BLaER1 treated with 17β-estradiol and CSF1 and Interleukin-3, amounts not matched to agents 10 nM and 100 nM (cell line): Measurements from ENCODE around the gene ZBTB45.

Source experiments
- H3K27ac ChIP-seq, 11 experiments: shearing (Covaris generic); formaldehyde crosslinking; 2 replicates each; pipeline ENCODE4 v1.8.1; 2022
- H3K27me3 ChIP-seq, 11 experiments: shearing (Covaris generic); formaldehyde crosslinking; 2 replicates each; pipeline ENCODE4 v1.8.1; 2022
- H3K36me3 ChIP-seq, 11 experiments: shearing (Covaris generic); formaldehyde crosslinking; 2 replicates each; pipeline ENCODE4 v1.8.1; 2022
- H3K4me1 ChIP-seq, 10 experiments: shearing (Covaris generic); formaldehyde crosslinking; 2 replicates each; pipeline ENCODE4 v1.8.1; 2022
- H3K4me2 ChIP-seq, 11 experiments: shearing (Covaris generic); formaldehyde crosslinking; 2 replicates each; pipeline ENCODE4 v1.8.1; 2022
- H3K4me3 ChIP-seq, 10 experiments: shearing (Covaris generic); formaldehyde crosslinking; 2 replicates each; pipeline ENCODE4 v1.8.1; 2022
- H3K9ac ChIP-seq, 11 experiments: shearing (Covaris generic); formaldehyde crosslinking; 2 replicates each; pipeline ENCODE4 v1.8.1; 2022
- H3K9me3 ChIP-seq, 11 experiments: shearing (Covaris generic); formaldehyde crosslinking; replicated peaks in 1 of 11; 2 replicates each; pipeline ENCODE4 v1.8.1; 2022
- H4K20me1 ChIP-seq, 11 experiments: shearing (Covaris generic); formaldehyde crosslinking; 2 replicates each; pipeline ENCODE4 v1.8.1; 2022
- Cebpa-rat ChIP-seq, 11 experiments: shearing (Covaris generic); IDR thresholded peaks; 2 replicates each; pipeline ENCODE4 v1.8.1; 2022

The ZBTB45 gene

GRCh38 chr19:58519087-58519354 lies 589 bp downstream of the ZBTB45 start:
- H3K4me3 ChIP-seq: peak overlapping the region; percentile 69 to 91 (median 81)
- no peaks in the 10 kb centered on the region for H3K27me3 ChIP-seq
- H3K27ac ChIP-seq: peak overlapping the region; percentile 90 to 99 (median 94)
- H4K20me1 ChIP-seq: peaks cover 8 to 37% (median 24%) of the 10 kb centered on the region in 11 experiments; a peak in 14 of 22 replicates
- H3K4me2 ChIP-seq: peak overlapping the region; percentile 92 to 100 (median 98)
- H3K36me3 ChIP-seq: peaks cover 17 to 30% (median 23%) of the 10 kb centered on the region in 11 experiments
- TF ChIP-seq Cebpa-rat (IDR thresholded peaks at IDR 0.05): no peak
- no peaks in the 10 kb centered on the region for H3K9me3 ChIP-seq
- peaks cover 43 to 62% (median 47%) of the 10 kb centered on the region in 10 experiments for H3K4me1 ChIP-seq
- peak overlapping the region; percentile 91 to 99 (median 95) for H3K9ac ChIP-seq

DNA sequence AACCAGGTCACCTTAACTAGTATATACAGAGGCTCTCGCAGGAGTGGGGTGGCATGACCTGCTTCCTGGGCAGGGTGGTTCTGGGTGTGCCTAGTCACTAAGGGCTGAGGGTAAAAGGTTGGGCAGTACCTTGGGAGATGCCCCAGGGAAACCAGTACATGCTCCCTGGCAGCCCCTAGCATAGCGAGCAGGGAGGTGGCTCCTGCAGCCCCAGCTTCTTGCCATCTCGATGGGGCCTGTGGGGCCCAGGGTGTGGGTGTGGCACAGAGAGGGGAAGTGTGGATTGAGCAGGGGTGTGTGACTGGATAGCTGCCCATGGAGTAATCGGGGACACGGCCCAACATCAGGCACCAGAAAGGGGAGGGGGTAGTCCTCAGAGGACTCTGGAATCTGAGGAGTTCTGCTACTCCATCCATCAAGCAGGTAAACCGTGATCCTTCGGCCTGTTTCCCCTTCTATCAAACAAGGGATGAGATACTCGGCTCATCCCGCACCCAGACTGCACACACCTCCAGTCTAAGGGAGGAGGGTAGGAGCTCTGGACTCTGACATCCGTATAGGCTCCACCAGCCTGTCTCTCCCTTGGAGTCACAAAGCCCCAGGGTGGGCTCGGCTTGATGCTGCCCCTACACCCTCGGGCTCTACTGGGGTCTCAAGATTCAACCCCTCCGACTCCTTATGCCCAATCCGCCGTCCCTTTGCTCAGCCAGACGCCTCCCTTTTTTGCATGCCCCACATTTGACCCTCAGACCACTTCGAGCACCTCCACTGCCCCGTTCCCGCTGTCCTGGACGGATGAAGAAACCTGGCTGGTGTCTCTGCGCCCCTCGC lies 1.1 kb downstream of the ZBTB45 start:
- peaks cover 8 to 37% (median 24%) of the 10 kb centered on the region in 11 experiments; a peak in 14 of 22 replicates for H4K20me1 ChIP-seq
- peak overlapping the region; percentile 91 to 99 (median 95) for H3K9ac ChIP-seq
- H3K4me1 ChIP-seq: peaks cover 46 to 65% (median 51%) of the 10 kb centered on the region in 10 experiments
- no peaks in the 10 kb centered on the region for H3K9me3 ChIP-seq
- H3K4me2 ChIP-seq: peak overlapping the region; percentile 92 to 100 (median 98)
- peak overlapping the region; percentile 90 to 99 (median 94) for H3K27ac ChIP-seq
- H3K4me3 ChIP-seq: peak overlapping the region; percentile 69 to 91 (median 81)
- H3K27me3 ChIP-seq: no peaks in the 10 kb centered on the region
- TF ChIP-seq Cebpa-rat (IDR thresholded peaks at IDR 0.05): no peak
- H3K36me3 ChIP-seq: peaks cover 17 to 30% (median 23%) of the 10 kb centered on the region in 11 experiments

GRCh38 chr19:58516964-58517833 lies 2.4 kb downstream of the ZBTB45 start:
- peak overlapping the region in 6 of 11 experiments; percentile 22 to 95 (median 42); a peak in 6 of 22 replicates for H3K9ac ChIP-seq
- H3K9me3 ChIP-seq: no peaks in the 10 kb centered on the region
- H3K4me2 ChIP-seq: peak overlapping the region; percentile 42 to 99 (median 96); a peak in 15 of 22 replicates
- peaks cover 8 to 48% (median 24%) of the 10 kb centered on the region in 11 experiments; a peak in 14 of 22 replicates for H4K20me1 ChIP-seq
- H3K4me1 ChIP-seq: peaks cover 50 to 67% (median 56%) of the 10 kb centered on the region in 10 experiments
- H3K36me3 ChIP-seq: peaks cover 17 to 33% (median 23%) of the 10 kb centered on the region in 11 experiments
- no peaks in the 10 kb centered on the region for H3K27me3 ChIP-seq
- 0 out of 20 replicates have a peak overlapping the region, but pooled peaks of 1 of the 10 experiments have one; percentile 81 for H3K4me3 ChIP-seq
- TF ChIP-seq Cebpa-rat (IDR thresholded peaks at IDR 0.05): no peak
- no peak overlapping the region for H3K27ac ChIP-seq

- Histone ChIP-seq H3K27me3 (no peaks in the 10 kb centered on the region), H3K9ac (peak overlapping the region; percentile 15 to 82 (median 62); a peak in 18 of 22 replicates), H3K9me3 (no peaks in the 10 kb centered on the region), H3K4me1 (peaks cover 50 to 64% (median 55%) of the 10 kb centered on the region in 10 experiments), H3K36me3 (peaks cover 17 to 33% (median 23%) of the 10 kb centered on the region in 11 experiments), H3K4me3 (no peak overlapping the region), H4K20me1 (peaks cover 8 to 48% (median 24%) of the 10 kb centered on the region in 11 experiments; a peak in 15 of 22 replicates), H3K27ac (peak overlapping the region in 3 of 11 experiments; percentile 14 to 74 (median 56); a peak in 2 of 22 replicates), H3K4me2 (peak overlapping the region; percentile 84 to 95 (median 89); a peak in 19 of 22 replicates)
- no peak for TF ChIP-seq Cebpa-rat (IDR thresholded peaks at IDR 0.05)
These were observed 3.3 kb downstream of the ZBTB45 start for GRCh38 chr19:58516246-58516836.

GRCh38 chr19:58515259-58515658 lies 4.4 kb downstream of the ZBTB45 start:
- H3K27ac ChIP-seq: peak overlapping the region in 4 of 11 experiments; percentile 32 to 74 (median 48); a peak in 8 of 22 replicates
- no peaks in the 10 kb centered on the region for H3K9me3 ChIP-seq

GRCh38 chr19:58514564-58515022 lies 5.0 kb downstream of the ZBTB45 start:
- Histone ChIP-seq H3K27me3 (no peaks in the 10 kb centered on the region), H3K36me3 (peaks cover 17 to 33% (median 24%) of the 10 kb centered on the region in 11 experiments), H3K4me1 (peaks cover 48 to 67% (median 59%) of the 10 kb centered on the region in 10 experiments), H3K9ac (peak overlapping the region; percentile 61 to 82 (median 74); a peak in 21 of 22 replicates), H4K20me1 (peaks cover 8 to 48% (median 24%) of the 10 kb centered on the region in 11 experiments; a peak in 15 of 22 replicates), H3K27ac (peak overlapping the region in 10 of 11 experiments; percentile 34 to 76 (median 70); a peak in 18 of 22 replicates), H3K9me3 (no peaks in the 10 kb centered on the region), H3K4me2 (peak overlapping the region; percentile 84 to 95 (median 89)), H3K4me3 (peak overlapping the region; percentile 36 to 67 (median 56))
- no peak for TF ChIP-seq Cebpa-rat (IDR thresholded peaks at IDR 0.05)

More at GRCh38 chr19:58515259-58515658, 4.4 kb downstream of the ZBTB45 start:
- peak overlapping the region; percentile 84 to 95 (median 89) for H3K4me2 ChIP-seq
- peaks cover 17 to 33% (median 24%) of the 10 kb centered on the region in 11 experiments for H3K36me3 ChIP-seq
- H3K9ac ChIP-seq: peak overlapping the region; percentile 15 to 82 (median 62); a peak in 20 of 22 replicates
- 0 out of 20 replicates have a peak overlapping the region, but pooled peaks of 2 of the 10 experiments have one; percentile 16 to 56 for H3K4me3 ChIP-seq
- no peaks in the 10 kb centered on the region for H3K27me3 ChIP-seq
- no peak for TF ChIP-seq Cebpa-rat (IDR thresholded peaks at IDR 0.05)
- H3K4me1 ChIP-seq: peaks cover 48 to 63% (median 55%) of the 10 kb centered on the region in 10 experiments
- H4K20me1 ChIP-seq: peaks cover 8 to 48% (median 24%) of the 10 kb centered on the region in 11 experiments; a peak in 15 of 22 replicates

GRCh38 chr19:58513694-58514563 lies 5.7 kb downstream of the ZBTB45 start:
- peaks cover 8 to 48% (median 24%) of the 10 kb centered on the region in 11 experiments; a peak in 15 of 22 replicates for H4K20me1 ChIP-seq
- H3K9me3 ChIP-seq: peaks cover 0 to 6% (median 0%) of the 10 kb centered on the region in 11 experiments; a peak in 5 of 22 replicates
- H3K4me2 ChIP-seq: peak overlapping the region; percentile 84 to 95 (median 89)
- TF ChIP-seq Cebpa-rat (IDR thresholded peaks at IDR 0.05): no peak
- H3K27ac ChIP-seq: peak overlapping the region; percentile 23 to 76 (median 69); a peak in 20 of 22 replicates
- H3K9ac ChIP-seq: peak overlapping the region; percentile 61 to 82 (median 74); a peak in 21 of 22 replicates
- peaks cover 48 to 73% (median 63%) of the 10 kb centered on the region in 10 experiments for H3K4me1 ChIP-seq
- no peaks in the 10 kb centered on the region for H3K27me3 ChIP-seq
- peaks cover 17 to 33% (median 24%) of the 10 kb centered on the region in 11 experiments for H3K36me3 ChIP-seq
- peak overlapping the region; percentile 36 to 67 (median 56) for H3K4me3 ChIP-seq
